HUDEP-2 (cell line): ENCODE data around the gene MTHFD1.

Experiments
- DNase-seq, 76 experiments: peaks; one replicate each; lab custom pipeline; 2025; ENCODE audit not compliant: unreplicated experiment in 76 of 76; lab: John Stamatoyannopoulos, UW

Gene MTHFD1

GRCh38 chr14:64401949-64402348, 13.8 kb downstream of the MTHFD1 start:
- DNase-seq: no peak

GRCh38 chr14:64405295-64405694, 17.1 kb downstream of the MTHFD1 start:
- no peak for DNase-seq

GRCh38 chr14:64407329-64407728, 19.2 kb downstream of the MTHFD1 start:
- no peak for DNase-seq

GRCh38 chr14:64409126-64409920, 21.2 kb downstream of the MTHFD1 start:
- no peak for DNase-seq

- peak in 11 of 76 experiments; percentile 6 to 40 (median 17) for DNase-seq
Measured at GRCh38 chr14:64410084-64410774, 22.1 kb downstream of the MTHFD1 start.

- no peak for DNase-seq
Measured at GRCh38 chr14:64411001-64411400, 22.8 kb downstream of the MTHFD1 start.

- DNase-seq: no peak
Measured at GRCh38 chr14:64412237-64412636, 24.1 kb downstream of the MTHFD1 start.

- DNase-seq: no peak
Measured at GRCh38 chr14:64416348-64416932, 28.3 kb downstream of the MTHFD1 start.

GRCh38 chr14:64417055-64417770, 29.1 kb downstream of the MTHFD1 start:
- DNase-seq: peak in 39 of 76 experiments; percentile 6 to 85 (median 60)

GRCh38 chr14:64417771-64418125, 29.6 kb downstream of the MTHFD1 start:
- DNase-seq: no peak

- no peak for DNase-seq
Measured at GRCh38 chr14:64419003-64419402, 30.9 kb downstream of the MTHFD1 start.

- no peak for DNase-seq
Measured at GRCh38 chr14:64421166-64421565, 33.0 kb downstream of the MTHFD1 start.

- no peak for DNase-seq
Measured at GRCh38 chr14:64422005-64422404, 33.9 kb downstream of the MTHFD1 start.

- DNase-seq: no peak
Measured at GRCh38 chr14:64422756-64423155, 34.6 kb downstream of the MTHFD1 start.

GRCh38 chr14:64423987-64424386, 35.8 kb downstream of the MTHFD1 start:
- DNase-seq: no peak

GRCh38 chr14:64434528-64434927, 46.4 kb downstream of the MTHFD1 start:
- DNase-seq: no peak

- no peak for DNase-seq
Measured at GRCh38 chr14:64438181-64438841, 50.2 kb downstream of the MTHFD1 start.

GRCh38 chr14:64439141-64439540, 51.0 kb downstream of the MTHFD1 start:
- no peak for DNase-seq

- DNase-seq: no peak
Measured at GRCh38 chr14:64440494-64440893, 52.3 kb downstream of the MTHFD1 start.

GRCh38 chr14:64442300-64442988, 54.3 kb downstream of the MTHFD1 start:
- peak in 70 of 76 experiments; percentile 28 to 84 (median 59) for DNase-seq
